OCI-LY7 (cell line): ENCODE results near the gene GPATCH8.

Source experiments
- EZH2phosphoT487 ChIP-seq: fragments of 200-600 bp; sonication (generic); IDR thresholded peaks from 2 replicates; pipeline ENCODE4 v1.6.1; 2018; ENCODE audit warnings: low read depth, borderline replicate concordance, mild to moderate bottlenecking, mixed run types, antibody characterized with exemption, low read length, moderate library complexity, mixed read lengths
- TF ChIP-seq, protein P1 (sequence below): fragments of 200-600 bp; sonication (generic); conservative IDR thresholded peaks from 2 replicates; pipeline ENCODE4 v1.5.1; 2014; ENCODE audit warnings: mild to moderate bottlenecking, antibody characterized with exemption, low read length, moderate library complexity, mixed read lengths

DNA sequence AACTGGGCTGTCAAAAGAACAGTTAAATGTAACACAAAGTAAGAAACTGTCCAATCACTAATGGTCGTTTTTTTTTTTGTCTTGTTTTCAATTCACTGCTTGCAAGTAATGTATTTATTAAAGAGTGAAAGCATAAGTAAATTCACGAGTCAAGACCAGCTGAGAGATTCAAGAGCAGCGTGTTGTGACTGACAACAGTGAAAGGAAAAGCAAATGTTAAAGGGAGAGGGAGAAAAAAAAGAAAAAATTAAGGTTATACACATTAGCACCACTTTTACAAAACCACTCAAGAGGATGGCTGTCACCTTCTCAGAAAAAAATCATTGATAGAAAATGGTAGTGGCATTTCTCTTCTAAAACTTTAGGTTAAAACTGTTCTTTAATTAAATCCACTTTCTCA lies 36.1 kb downstream of the GPATCH8 start:
- TF ChIP-seq, protein P1, sequence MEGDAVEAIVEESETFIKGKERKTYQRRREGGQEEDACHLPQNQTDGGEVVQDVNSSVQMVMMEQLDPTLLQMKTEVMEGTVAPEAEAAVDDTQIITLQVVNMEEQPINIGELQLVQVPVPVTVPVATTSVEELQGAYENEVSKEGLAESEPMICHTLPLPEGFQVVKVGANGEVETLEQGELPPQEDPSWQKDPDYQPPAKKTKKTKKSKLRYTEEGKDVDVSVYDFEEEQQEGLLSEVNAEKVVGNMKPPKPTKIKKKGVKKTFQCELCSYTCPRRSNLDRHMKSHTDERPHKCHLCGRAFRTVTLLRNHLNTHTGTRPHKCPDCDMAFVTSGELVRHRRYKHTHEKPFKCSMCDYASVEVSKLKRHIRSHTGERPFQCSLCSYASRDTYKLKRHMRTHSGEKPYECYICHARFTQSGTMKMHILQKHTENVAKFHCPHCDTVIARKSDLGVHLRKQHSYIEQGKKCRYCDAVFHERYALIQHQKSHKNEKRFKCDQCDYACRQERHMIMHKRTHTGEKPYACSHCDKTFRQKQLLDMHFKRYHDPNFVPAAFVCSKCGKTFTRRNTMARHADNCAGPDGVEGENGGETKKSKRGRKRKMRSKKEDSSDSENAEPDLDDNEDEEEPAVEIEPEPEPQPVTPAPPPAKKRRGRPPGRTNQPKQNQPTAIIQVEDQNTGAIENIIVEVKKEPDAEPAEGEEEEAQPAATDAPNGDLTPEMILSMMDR, result no peak
- no peak for TF ChIP-seq EZH2phosphoT487
